Esophagus muscularis mucosa (tissue), 4 donors: ENCODE measurements around the gene CABP4. TPM values are rescaled to one million over a fixed set of nuclear protein-coding genes. Genes with fewer than 3 reads are reported as not detected.
A peak's percentile ranks its signal among the peaks of the same experiment; 100 is the strongest.

ENCODE experiments used
- DNase-seq: peaks from one replicate; pipeline ENCODE4 v3.0.0-alpha.2; 2017; ENCODE audit errors: extremely low spot score
- H3K27ac ChIP-seq, 4 donors: fragments of 200-600 bp; sonication (generic); replicated peaks in 1 of 4; 1 replicate in 3 of 4; 2 replicates in 1 of 4; pipeline ENCODE4 v1.5.1; 2016 to 2019; ENCODE audit warnings: mild to moderate bottlenecking in 1 of 4
- H3K27me3 ChIP-seq, 4 donors: fragments of 200-600 bp; sonication (generic); one replicate each; pipeline versions ENCODE4 v1.5.1 to v1.6.0; 2016 to 2019
- H3K36me3 ChIP-seq, 4 donors: fragments of 200-600 bp; sonication (generic); one replicate each; pipeline ENCODE4 v1.5.1; 2016 to 2019
- H3K4me1 ChIP-seq, 4 donors: fragments of 200-600 bp; sonication (generic); one replicate each; pipeline ENCODE4 v1.5.1; 2016 to 2019
- H3K4me3 ChIP-seq, 4 donors: fragments of 200-600 bp; sonication (generic); 1 replicate in 2 of 4; 2 replicates in 2 of 4; pipeline ENCODE4 v1.5.1; 2016 to 2019; ENCODE audit warnings: mild to moderate bottlenecking in 4 of 4, moderate library complexity in 1 of 4
- H3K9me3 ChIP-seq, 4 donors: fragments of 200-600 bp; sonication (generic); 1 replicate in 3 of 4; 2 replicates in 1 of 4; pipeline ENCODE4 v1.5.1; 2016 to 2019
- EP300 ChIP-seq: sonication (generic); formaldehyde crosslinking; IDR thresholded peaks from one replicate; pipeline ENCODE4 v1.6.1; 2017; ENCODE audit warnings: antibody characterized with exemption
- POLR2A ChIP-seq: fragments of 450-650 bp; IDR thresholded peaks from one replicate; pipeline ENCODE4 v1.6.1; 2017; ENCODE audit warnings: antibody characterized with exemption, moderate library complexity, mild to moderate bottlenecking, low read depth
- POLR2AphosphoS5 ChIP-seq, 2 donors: sonication (generic); formaldehyde crosslinking; IDR thresholded peaks; one replicate each; pipeline ENCODE4 v1.6.1; 2017; ENCODE audit warnings: antibody characterized with exemption in 2 of 2
- WGBS: methylation state at CpG from one replicate; pipeline ENCODE4 v1.1.5; 2018; 5-methylcytosine and 5-hydroxymethylcytosine counted together
- intact Hi-C: fragments of 100-400 bp; cut with DNase I; formaldehyde crosslinking; loops from one replicate; pipeline ENCODE4 v1.15.1; 2023
- total RNA-seq, 4 donors: library from RNA; depleted of rRNA; stranded (reverse); fragments of >200 nt; gene quantifications; one replicate each; pipeline versions ENCODE4 v1.1.0 to v1.2.1, GENCODE V29; 2016
- TF ChIP-seq, protein P1 (sequence below), 3 experiments: fragments of 200-600 bp in 2 of 3; fragments of 450-650 bp in 1 of 3; sonication (generic) in 2 of 3; IDR thresholded peaks; one replicate each; pipeline ENCODE4 v1.5.1; 2017 to 2019; ENCODE audit warnings: antibody characterized with exemption in 3 of 3, mild to moderate bottlenecking in 2 of 3, moderate library complexity in 1 of 3

Gene CABP4
- total RNA-seq, 4 donors from 2014 or later = 0.50 to 2.9 (median 1.5) TPM

- Histone ChIP-seq H3K36me3 (peaks cover 0 to 42% (median 37%) of the 10 kb centered on the region in 4 donors), H3K27ac (peak overlapping the region; percentile 90 to 98 (median 96)), H3K9me3 (no peaks in the 10 kb centered on the region), H3K4me3 (peak overlapping the region; percentile 67 to 98 (median 81)), H3K27me3 (no peaks in the 10 kb centered on the region), H3K4me1 (peaks cover 24 to 55% (median 52%) of the 10 kb centered on the region in 4 donors)
- TF ChIP-seq POLR2A = no peak
- TF ChIP-seq, protein P1, sequence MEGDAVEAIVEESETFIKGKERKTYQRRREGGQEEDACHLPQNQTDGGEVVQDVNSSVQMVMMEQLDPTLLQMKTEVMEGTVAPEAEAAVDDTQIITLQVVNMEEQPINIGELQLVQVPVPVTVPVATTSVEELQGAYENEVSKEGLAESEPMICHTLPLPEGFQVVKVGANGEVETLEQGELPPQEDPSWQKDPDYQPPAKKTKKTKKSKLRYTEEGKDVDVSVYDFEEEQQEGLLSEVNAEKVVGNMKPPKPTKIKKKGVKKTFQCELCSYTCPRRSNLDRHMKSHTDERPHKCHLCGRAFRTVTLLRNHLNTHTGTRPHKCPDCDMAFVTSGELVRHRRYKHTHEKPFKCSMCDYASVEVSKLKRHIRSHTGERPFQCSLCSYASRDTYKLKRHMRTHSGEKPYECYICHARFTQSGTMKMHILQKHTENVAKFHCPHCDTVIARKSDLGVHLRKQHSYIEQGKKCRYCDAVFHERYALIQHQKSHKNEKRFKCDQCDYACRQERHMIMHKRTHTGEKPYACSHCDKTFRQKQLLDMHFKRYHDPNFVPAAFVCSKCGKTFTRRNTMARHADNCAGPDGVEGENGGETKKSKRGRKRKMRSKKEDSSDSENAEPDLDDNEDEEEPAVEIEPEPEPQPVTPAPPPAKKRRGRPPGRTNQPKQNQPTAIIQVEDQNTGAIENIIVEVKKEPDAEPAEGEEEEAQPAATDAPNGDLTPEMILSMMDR (IDR thresholded peaks at IDR 0.05) = no peak
- TF ChIP-seq EP300 = no peak
- no peak for TF ChIP-seq POLR2AphosphoS5 (IDR thresholded peaks at IDR 0.05)
- 80% methylated on average over 2 of the region's 45 CpGs for WGBS
- intact Hi-C loops = no loop called here
- no peak for DNase-seq
These were observed 12.4 kb upstream of the CABP4 start for GRCh38 chr11:67442504-67443404.

GRCh38 chr11:67445515-67445914 is 9.6 kb upstream of the CABP4 start:
- Histone ChIP-seq H3K27ac (no peak overlapping the region), H3K36me3 (peaks cover 0 to 18% (median 14%) of the 10 kb centered on the region in 4 donors), H3K9me3 (no peaks in the 10 kb centered on the region), H3K4me1 (peaks cover 12 to 39% (median 37%) of the 10 kb centered on the region in 4 donors), H3K4me3 (no peak overlapping the region), H3K27me3 (no peaks in the 10 kb centered on the region)
- TF ChIP-seq POLR2A = no peak
- no peak for TF ChIP-seq EP300
- TF ChIP-seq, protein P1 (IDR thresholded peaks at IDR 0.05) = no peak
- TF ChIP-seq POLR2AphosphoS5 (IDR thresholded peaks at IDR 0.05) = no peak
- WGBS = 97% methylated on average over 5 of the region's 5 CpGs
- no peak for DNase-seq
- intact Hi-C loops = no loop called here

- 95% methylated on average over 7 of the region's 7 CpGs for WGBS
- no peak for TF ChIP-seq POLR2AphosphoS5 (IDR thresholded peaks at IDR 0.05)
- TF ChIP-seq, protein P1 (IDR thresholded peaks at IDR 0.05) = no peak
- TF ChIP-seq POLR2A = no peak
- TF ChIP-seq EP300 = no peak
- Histone ChIP-seq H3K9me3 (no peaks in the 10 kb centered on the region), H3K27me3 (no peaks in the 10 kb centered on the region), H3K36me3 (no peaks in the 10 kb centered on the region), H3K27ac (no peak overlapping the region), H3K4me3 (no peak overlapping the region), H3K4me1 (peaks cover 0 to 14% (median 14%) of the 10 kb centered on the region in 4 donors)
- intact Hi-C loops = no loop called here
- no peak for DNase-seq
These were observed 6.9 kb upstream of the CABP4 start for GRCh38 chr11:67448220-67448609.

GRCh38 chr11:67449116-67449844 is 5.9 kb upstream of the CABP4 start:
- no peak overlapping the region for H3K27ac ChIP-seq
- H3K27me3 ChIP-seq = no peaks in the 10 kb centered on the region
- H3K4me1 ChIP-seq = peaks cover 0 to 10% (median 8%) of the 10 kb centered on the region in 4 donors
- DNase-seq = no peak
- no peak overlapping the region for H3K4me3 ChIP-seq
- H3K36me3 ChIP-seq = no peaks in the 10 kb centered on the region
- no peak for TF ChIP-seq POLR2AphosphoS5 (IDR thresholded peaks at IDR 0.05)
- TF ChIP-seq, protein P1 (IDR thresholded peaks at IDR 0.05) = no peak
- no peak for TF ChIP-seq POLR2A
- no peak for TF ChIP-seq EP300
- 72% methylated on average over 9 of the region's 9 CpGs for WGBS
- H3K9me3 ChIP-seq = no peaks in the 10 kb centered on the region
- intact Hi-C loops = no loop called here
